HG03521 (cell line): Measurements from ENCODE around the gene SLX9.
"Not testable (repeated sequence)": the region's sequence is repeated elsewhere in the genome, so short reads cannot be mapped to it uniquely, and the experiment has no call there.

Experiments used
- ATAC-seq: cut with Tn5 transposase; IDR thresholded peaks from one replicate; pipeline ENCODE4 v1.9.1; 2021; ENCODE audit warnings: mild to moderate bottlenecking, moderate library complexity; ENCODE audit not compliant: unreplicated experiment

The SLX9 gene

DNA sequence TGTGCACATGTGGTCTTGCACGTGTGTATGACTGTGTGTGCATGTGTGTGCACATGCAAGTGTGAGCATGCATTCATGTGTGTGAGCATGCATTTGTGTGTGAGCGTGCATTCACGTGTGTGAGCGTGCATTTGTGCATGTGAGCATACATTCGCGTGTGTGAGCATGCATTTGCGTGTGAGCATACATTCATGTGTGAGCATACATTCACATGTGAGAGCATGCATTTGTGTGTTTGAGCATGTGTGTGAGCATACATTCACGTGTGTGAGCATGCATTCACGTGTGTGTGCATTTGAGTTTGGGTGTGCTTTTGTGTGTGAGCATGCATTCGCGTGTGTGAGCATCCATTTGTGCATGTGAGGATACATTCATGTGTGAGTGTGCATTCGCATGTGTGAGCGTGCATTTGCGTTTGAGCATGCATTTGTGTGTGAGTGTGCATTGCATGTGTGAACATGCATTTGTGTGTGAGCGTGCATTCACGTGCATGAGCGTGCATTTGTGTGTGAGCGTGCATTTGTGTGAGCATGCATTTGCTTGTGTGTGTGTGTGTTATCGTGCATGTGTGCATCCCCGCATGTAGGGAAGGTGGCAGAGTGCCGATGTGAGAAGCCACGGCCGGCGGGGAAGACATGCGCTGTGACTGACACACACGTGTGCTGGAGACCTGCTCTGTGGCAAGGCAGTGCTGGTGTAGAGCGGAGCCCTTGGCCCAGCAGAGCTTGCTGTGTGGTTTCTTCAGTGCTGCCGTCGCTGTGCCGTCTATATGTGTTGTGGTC, 37.4 kb upstream of the SLX9 start:
- no peak for ATAC-seq

DNA sequence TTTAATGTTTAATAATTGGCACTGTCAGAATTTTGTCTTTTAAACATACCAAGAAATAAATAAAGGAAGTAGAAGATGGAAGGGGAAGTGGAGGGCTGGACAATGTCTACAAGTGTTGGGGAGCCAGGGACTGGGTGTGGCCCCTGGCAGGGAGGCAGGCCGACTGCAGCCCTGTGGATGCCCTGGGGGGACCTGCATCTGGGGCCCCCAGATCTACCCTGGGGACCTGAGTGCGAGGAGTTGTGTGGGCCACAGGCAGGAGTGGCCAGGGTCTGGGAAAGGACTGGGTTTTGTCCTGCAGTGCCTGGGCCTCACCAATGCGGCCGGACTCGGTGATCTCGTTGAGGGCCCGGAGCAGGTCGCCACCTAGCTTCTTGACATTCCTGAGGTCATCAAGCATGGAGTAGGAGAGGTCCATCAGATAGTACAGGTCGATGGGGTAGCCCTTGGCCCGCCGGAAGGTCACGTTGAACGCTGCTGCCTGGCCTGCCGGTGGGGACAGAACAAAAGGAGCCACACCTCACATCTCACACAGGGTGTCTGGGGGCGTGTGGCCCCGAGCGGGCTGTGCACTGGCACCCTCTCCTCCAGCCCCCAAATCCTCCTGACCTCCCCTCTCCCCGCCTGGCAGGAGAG, 36.7 kb upstream of the SLX9 start:
- no peak for ATAC-seq

DNA sequence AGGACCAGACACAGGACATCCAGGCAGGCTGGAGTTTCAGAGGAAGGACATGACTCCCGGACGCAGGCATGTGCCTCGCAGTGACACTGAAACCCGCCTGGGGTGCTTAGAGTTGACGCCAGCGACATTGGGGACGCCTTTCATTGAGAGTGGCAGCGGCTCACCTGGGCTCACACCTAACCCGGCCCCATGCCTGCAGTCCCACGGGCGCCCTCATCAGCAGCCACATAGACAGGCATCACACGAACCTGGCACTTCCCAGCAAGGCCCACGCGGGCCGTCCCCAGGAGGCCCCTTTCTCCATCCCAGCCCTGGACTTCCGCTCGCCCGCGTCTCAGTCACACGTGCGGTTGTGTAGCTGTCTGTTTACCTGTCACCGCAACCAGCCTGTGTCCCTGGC, 36.1 kb upstream of the SLX9 start:
- ATAC-seq: no peak

DNA sequence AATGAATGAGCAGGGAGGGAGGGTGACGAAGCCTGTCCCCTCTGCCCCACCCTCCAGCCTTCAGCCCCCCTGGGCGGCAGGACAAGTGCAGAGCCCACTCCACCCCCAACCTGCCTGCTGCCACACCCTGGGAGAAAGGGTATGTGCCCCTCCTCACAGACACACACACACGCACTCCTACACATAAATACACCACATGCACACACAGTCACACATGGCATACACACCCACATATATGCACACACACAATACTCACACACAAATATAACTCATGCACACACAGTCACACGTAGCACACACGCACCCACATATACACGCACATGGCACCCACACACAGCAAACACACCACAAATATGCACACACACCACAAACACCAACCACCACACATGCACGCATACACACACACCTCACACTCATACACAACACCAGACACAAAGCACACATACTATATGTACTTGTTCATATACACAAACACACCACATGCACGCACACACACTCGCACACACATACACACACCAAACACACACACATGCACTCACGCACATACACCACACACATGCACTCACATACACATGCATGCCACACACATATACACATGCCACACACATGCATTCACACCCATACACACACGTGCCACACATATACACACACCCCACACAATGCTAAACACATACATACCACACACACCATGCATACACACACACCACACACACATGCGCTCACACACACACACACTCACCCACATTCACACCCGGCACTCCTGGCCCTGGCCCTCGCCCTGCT, 35.5 kb upstream of the SLX9 start:
- no peak for ATAC-seq

DNA sequence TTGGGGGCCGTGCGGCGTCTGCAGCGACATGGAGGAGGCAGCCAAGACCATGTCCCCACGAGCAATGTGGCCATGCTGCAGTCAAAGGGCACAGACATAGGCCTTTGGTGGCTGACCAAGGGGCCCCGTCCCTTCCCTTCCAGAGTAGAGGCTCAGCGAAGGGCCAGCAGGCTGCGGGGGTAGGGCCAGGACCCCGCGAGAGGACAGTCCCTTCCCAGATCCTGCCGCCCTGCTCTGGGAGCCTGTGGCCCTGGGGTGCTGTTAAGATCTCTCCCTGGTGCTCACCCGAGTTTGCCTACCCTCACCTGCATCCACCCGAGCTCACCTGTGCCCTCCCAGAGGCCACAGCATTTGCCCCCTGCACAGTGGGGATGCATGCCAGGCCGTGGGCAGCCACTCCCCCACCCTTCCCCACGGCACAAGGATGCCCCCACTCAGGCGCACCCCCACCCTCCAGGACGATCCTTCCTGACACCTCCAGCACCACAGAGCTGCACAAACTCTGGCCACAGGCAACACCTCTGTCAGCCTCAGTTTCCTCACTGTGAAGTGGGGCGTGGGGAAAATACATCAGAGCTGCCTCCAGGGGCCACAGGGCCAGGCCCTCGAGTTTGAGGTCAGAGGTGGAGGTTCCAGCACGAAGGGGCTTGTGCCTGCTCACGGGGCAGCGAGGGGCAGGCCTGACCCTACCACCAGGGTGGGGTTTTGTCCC, 34.7 kb upstream of the SLX9 start:
- no peak for ATAC-seq

DNA sequence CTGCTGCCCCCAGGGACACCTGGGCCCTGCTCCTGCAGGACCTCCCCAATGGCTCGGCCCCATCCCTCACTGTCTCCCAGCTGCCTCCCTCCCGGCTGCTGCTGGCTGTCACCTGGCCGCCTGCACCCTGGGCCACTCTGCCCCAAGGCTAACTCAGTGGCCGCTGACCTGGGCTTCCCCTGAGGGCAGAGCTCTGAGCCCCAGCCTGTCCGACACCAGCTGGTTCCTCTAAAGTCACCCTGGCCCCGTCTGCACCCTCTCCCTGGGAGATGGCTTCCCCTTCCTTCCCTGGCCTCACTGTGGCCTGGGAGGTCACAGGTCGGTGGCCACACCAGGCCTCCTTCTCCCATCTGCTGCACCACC, 34.1 kb upstream of the SLX9 start:
- ATAC-seq: no peak

DNA sequence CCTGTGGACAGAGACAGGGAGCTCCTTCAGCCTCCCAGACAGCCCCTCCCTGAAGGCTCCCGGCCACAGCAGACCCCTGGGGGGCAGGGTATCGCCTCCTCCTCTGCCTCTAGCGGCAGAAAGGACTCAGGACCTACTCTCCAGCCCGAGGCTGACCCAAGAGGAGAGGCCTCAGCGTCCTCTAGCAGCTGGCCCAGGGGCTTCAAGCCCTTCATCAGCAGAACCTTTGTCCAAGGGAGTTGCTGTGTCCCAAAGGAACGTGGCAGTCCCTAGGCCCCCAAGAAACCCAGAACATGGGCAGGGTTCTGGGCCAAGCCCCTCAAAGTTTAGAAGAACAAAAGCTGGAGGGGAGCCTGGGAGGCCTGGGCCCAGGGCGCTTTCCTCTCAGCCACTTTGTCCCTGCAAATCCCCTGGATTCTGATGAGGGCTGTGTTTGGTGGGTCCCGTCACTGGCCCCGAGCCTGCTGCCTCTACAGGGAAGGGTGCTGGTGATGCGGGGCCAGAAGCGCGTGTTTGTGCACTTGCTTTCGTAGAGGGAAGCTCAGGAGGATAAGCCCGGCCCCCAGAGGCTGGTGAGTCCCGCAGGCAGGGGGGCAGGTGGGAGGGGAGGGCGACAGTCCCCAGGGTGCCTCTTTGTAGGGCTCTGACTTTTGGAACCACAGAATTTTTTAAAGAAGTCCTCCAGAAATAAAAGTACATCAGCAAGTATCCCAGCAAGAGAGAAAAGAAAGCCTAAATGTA, 32.4 kb upstream of the SLX9 start:
- no peak for ATAC-seq

DNA sequence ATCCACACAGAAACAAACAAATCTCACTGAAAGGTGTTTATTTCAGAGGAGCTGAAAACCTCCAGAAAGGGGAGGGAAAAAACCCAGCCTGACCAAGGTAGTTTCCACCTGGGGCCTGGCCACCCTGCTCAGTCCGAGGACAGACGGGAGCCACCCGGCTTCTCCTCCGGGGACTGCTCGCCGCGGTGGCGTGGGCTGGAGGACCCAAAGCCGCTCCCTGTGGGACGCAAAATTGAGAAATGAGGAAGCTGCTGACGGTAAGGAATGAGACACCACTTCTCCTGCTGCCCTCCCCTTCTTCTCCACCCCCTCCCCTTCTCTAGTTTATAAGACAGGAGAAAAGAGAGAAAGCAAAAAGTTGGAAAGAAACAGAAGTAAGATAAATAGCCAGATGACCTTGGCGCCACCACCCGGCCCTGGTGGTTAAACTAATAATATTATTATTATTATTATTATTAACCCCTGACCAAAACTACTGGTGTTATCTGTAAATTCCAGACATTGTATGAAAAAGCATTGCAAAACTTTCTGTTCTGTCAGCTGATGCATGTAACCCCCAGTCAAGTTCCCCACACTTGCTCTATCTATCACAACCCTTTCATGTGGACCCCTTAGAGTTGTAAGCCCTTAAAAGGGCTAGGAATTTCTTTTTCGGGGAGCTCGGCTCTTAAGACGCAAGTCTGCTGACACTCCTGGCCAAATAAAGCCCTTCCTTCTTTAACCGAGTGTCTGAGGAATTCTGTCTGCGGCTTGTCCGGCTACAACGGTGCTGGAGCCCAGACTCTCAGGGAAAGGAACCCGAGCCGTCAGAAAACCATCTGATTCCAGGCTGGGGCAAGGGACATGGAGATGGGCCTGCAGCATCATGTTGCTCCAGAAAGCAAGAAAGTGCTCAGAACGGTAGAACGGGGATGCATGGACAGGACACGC, 31.6 kb upstream of the SLX9 start:
- ATAC-seq: no peak

DNA sequence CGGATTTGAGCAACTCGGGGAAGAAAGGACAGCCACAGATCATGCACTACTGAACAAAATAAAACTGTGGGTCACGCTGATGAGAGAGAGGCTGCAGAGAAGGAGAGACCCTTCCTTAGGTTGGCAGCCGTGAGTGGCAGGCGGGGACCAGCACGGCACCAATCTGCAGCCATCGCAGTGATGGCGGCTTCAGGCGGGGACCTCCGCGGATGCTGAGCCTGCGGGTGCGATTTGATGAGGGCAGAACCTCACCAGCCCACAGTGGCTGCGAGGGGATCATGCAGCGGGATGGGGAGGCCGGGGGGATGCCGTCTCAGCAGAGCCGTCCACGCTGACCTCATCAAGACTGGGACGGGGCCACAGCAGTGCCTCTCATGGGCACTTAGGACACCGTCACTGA, 30.9 kb upstream of the SLX9 start:
- no peak for ATAC-seq

DNA sequence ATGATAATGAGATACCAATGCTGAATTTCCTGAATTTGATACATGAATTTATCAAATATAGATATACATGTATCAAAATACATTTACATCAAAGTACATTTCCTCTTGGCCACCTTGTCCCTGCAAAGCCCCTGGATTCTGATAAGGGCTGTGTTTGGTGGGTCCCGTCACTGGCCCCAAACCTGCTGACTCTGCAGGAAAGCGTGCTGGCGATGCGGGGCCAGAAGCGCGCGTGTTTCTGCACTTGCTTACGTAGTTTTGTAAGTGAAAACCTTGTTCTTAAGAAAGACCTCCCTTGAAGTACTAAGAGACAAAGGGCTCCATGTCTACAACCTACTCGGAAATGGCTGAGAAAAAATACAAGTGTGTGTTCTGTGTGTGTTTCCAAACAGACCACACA, 30.1 kb upstream of the SLX9 start:
- ATAC-seq: no peak

DNA sequence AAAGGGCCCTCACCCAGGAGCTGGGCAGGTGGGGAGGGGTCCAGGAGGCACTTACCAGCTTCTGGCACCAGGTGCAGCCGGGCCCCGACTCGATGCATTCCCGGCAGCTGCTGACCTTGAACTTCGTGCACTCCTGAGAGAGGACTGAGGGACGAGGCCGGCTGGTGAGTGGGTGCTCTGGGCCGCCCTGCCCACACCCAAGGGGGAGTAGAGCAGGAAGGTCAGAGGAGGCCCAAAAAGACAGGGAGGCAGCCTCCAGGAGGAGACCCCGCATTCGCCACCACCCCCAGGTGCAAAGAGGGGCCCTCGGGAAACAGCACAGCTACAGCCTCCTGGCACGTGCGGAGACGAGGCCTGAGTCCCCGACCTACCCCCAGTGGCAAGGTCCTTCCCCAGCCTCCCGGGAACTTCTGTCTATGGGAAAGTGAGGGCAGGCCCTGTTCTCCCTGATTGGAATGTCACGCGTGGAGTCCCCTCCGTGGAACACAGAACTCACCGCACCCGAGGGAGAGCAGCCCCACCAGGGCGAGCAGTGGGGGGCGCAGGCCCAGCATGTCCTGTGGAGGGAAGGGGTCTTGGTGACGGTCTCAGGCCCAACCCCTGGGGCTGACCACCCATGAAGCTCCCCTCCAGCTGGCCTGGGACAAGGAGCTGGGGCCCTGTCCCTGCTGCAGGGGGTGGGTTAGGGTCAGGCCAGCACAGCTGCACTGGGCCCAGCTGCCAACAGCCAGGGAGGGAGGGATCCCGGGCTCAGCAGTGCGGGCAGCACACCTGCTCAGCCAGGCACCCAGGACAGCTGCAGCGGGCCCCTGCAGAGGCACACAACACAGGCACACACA, 29.4 kb upstream of the SLX9 start:
- no peak for ATAC-seq

DNA sequence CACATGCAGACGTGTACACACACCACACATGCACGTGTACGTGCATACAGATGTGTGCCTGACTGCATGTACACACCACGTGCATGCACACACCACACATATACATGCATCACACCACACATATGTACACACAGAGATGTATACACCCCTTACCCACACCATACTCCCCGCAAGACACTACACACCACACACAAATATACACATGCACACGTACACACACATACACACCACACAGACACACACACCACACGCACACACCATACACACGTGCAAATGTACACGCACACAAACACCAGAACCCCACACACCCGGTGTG, 28.8 kb upstream of the SLX9 start:
- no peak for ATAC-seq

DNA sequence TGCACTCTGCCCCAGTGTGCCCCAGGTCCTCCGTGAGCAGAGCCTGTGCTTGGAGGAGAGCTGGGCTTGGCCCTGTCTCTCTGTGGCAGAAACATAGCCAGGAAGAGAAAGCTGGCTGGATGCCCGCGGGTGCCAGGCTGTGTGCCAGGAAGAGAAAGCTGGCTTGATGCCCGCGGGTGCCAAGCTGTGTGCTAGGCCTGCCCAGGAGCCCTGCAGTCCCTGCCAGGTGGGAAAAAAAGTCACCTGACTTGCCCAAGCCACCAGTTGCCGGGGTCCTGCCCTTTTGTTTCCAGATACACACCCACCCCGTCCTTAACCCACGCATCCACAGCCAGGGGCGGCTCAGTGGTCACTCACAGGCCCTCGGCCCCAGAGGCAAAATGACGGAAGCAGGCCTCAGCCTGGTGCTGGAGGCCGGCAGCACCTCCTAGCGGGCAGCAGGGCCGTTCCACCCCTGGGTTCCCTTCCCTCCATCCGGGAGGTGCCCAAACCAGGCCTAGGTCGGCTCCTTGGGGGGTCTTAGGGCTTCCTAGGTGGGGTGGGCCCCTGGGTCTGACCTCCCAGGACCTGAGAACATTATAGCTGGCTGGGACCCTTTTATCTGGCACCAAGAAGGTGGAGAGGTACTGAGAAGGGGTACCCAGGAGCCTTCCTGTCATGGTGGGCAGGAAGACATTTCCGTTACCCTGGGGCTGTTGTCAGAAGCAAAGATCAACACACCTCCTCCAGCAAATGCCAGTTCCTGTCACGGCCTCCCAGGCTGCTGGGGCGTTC, 28.3 kb upstream of the SLX9 start:
- ATAC-seq: no peak

DNA sequence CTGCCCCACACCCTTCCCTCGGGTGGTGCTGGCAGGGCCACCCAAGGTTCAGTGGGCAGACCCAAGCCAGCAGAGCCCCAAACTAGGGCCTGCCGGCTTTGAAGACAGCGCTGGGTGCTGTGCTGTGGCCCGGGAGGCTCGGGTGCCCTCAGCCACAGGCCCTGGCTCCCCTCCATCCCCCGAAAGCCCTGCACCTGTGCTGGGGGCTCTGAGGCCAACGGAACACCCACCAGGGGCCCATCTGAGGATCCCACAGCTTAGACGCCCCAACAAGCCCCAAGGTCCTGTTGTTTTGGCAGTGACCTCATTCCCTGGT, 27.7 kb upstream of the SLX9 start:
- ATAC-seq: no peak

DNA sequence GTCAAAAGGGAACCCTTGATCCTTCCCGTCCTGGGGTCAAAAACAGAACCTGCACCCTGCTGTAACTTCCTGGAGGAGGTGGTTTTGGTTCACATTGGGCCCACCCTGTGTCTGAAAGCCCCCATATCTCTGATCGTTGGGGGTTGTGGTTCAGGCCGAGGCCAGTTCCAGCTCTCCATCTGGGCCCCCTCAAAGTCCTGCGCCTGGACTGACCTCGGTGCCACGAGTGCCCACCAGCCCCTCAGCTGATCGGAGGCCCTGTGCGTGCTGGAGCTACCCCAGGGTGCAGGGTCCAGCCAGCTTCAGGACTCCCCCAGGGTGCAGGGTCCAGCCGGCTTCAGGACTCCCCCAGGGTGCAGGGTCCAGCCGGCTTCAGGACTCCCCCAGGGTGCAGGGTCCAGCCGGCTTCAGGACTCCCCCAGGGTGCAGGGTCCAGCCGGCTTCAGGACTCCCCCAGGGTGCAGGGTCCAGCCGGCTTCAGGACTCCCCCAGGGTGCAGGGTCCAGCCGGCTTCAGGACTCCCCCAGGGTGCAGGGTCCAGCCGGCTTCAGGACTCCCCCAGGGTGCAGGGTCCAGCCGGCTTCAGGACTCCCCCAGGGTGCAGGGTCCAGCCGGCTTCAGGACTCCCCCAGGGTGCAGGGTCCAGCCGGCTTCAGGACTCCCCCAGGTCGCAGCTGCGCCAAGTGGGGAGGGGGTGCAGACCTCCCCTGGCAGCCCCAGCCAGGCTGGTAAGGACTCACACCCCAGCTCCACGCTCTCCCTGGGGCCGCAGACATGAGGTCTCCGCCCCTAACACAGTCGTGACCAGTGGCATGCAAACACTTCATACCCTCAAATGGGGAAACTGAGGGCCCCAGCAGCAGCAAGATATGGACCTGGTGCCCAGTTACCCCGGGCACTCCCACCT, 27.1 kb upstream of the SLX9 start:
- not testable (repeated sequence) for ATAC-seq

DNA sequence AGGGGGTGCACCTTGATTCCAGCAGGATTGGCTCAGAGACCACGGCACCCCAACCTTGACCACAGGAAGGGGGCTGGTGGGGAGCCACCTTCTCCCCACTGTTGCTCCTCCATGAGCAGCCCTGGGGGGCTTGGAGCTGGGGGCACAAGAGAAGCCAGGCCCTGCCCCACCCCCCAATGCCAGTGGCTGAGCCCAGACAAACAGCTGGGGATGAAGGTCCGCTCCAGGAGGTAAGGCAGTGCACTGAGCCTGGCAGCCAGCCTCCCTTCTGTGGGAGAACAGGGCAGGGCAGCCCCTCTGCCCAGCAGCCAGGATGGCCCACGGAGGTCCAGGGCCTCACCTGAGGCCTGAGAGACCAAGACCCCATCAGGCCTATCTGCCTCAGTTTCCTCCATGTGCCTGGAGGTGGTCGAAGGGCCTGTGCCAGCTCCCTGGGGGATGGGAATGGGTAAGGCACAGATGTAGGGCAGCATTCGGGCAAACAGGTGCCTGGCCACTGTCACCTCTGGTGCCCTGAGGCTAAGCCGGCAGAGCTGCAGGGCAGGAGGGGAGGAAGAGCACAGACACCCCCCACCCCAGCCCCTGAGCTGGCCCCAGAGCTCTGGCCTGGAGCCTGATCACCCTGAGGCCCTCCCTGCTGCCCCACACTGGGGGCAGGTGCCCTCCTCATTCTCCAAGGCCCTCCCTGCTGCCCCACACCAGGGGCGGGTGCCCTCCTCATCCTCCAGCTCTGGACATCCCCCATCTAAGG, 26.2 kb upstream of the SLX9 start:
- no peak for ATAC-seq
